H9 (cell line): ENCODE data around the gene MYO10. TPM values are rescaled to one million over a fixed set of nuclear protein-coding genes. Genes with fewer than 3 reads are reported as not detected.

Experiments used
- DNase-seq: peaks from one replicate; pipeline ENCODE4 v3.0.0-alpha.2; 2017
- H2AFZ ChIP-seq: one replicate; pipeline ENCODE4 v1.6.1; 2013; ENCODE audit warnings: mild to moderate bottlenecking, low read length, control low read depth, moderate library complexity
- H2AK5ac ChIP-seq: 2 replicates; pipeline ENCODE4 v1.6.1; 2013; ENCODE audit warnings: low read length, control low read depth, mixed read lengths; ENCODE audit not compliant: insufficient read length
- H2BK120ac ChIP-seq: one replicate; pipeline ENCODE4 v1.6.1; 2013; ENCODE audit warnings: low read depth, mild to moderate bottlenecking, low read length, control low read depth, inconsistent platforms; ENCODE audit not compliant: poor library complexity, severe bottlenecking
- H2BK12ac ChIP-seq: 2 replicates; pipeline ENCODE4 v1.6.1; 2013; ENCODE audit warnings: low read length, control low read depth, mixed read lengths, low read depth; ENCODE audit not compliant: insufficient read length
- H2BK15ac ChIP-seq: 2 replicates; pipeline ENCODE4 v1.6.1; 2013; ENCODE audit warnings: low read depth, low read length, control low read depth
- H2BK20ac ChIP-seq: one replicate; pipeline ENCODE4 v1.6.1; 2013; ENCODE audit warnings: low read depth, mild to moderate bottlenecking, low read length, control low read depth, inconsistent platforms; ENCODE audit not compliant: poor library complexity, severe bottlenecking
- H2BK5ac ChIP-seq: 2 replicates; pipeline ENCODE4 v1.6.1; 2013; ENCODE audit warnings: low read length, control low read depth, mixed read lengths; ENCODE audit not compliant: insufficient read length
- H3K14ac ChIP-seq: 2 replicates; pipeline ENCODE4 v1.6.1; 2013; ENCODE audit warnings: low read length, control low read depth; ENCODE audit not compliant: insufficient read depth
- H3K18ac ChIP-seq: 2 replicates; pipeline ENCODE4 v1.6.1; 2013; ENCODE audit warnings: low read depth, mild to moderate bottlenecking, mixed read lengths, low read length, control low read depth; ENCODE audit not compliant: insufficient read length
- H3K23ac ChIP-seq: 2 replicates; pipeline ENCODE4 v1.6.1; 2013; ENCODE audit warnings: low read length, control low read depth, mixed read lengths, low read depth; ENCODE audit not compliant: insufficient read length
- H3K23me2 ChIP-seq: 2 replicates; pipeline ENCODE4 v1.6.1; 2013; ENCODE audit warnings: low read depth, mild to moderate bottlenecking, mixed read lengths, low read length, control low read depth; ENCODE audit not compliant: insufficient read length, poor library complexity, severe bottlenecking
- H3K27ac ChIP-seq: 2 replicates; pipeline ENCODE4 v1.5.1; 2013; ENCODE audit warnings: low read length, control low read depth, mixed read lengths, low read depth; ENCODE audit not compliant: insufficient read length
- H3K27me3 ChIP-seq: 2 replicates; pipeline ENCODE4 v1.6.1; 2013; ENCODE audit warnings: low read length, control low read depth, inconsistent platforms; ENCODE audit not compliant: insufficient read depth
- H3K4ac ChIP-seq: 2 replicates; pipeline ENCODE4 v1.6.1; 2013; ENCODE audit warnings: low read depth, mild to moderate bottlenecking, control low read depth, inconsistent platforms, low read length, moderate library complexity
- H3K4me1 ChIP-seq: 2 replicates; pipeline ENCODE4 v1.6.1; 2013; ENCODE audit warnings: low read length, control low read depth, inconsistent platforms; ENCODE audit not compliant: insufficient read depth
- H3K4me2 ChIP-seq: 2 replicates; pipeline ENCODE4 v1.6.1; 2013; ENCODE audit warnings: low read length, control low read depth, mixed read lengths; ENCODE audit not compliant: insufficient read length, insufficient read depth
- H3K56ac ChIP-seq: 2 replicates; pipeline ENCODE4 v1.6.1; 2013; ENCODE audit warnings: low read depth, mild to moderate bottlenecking, mixed read lengths, low read length, control low read depth; ENCODE audit not compliant: insufficient read length
- H3K79me1 ChIP-seq: 2 replicates; pipeline ENCODE4 v1.6.1; 2013; ENCODE audit warnings: low read depth, mild to moderate bottlenecking, moderate library complexity, low read length, control low read depth, inconsistent platforms; ENCODE audit not compliant: insufficient read depth, poor library complexity, severe bottlenecking
- H3K79me2 ChIP-seq: 2 replicates; pipeline ENCODE4 v1.6.1; 2013; ENCODE audit warnings: low read length, control low read depth, inconsistent platforms; ENCODE audit not compliant: insufficient read depth
- H3K9ac ChIP-seq: 2 replicates; pipeline ENCODE4 v1.6.1; 2013; ENCODE audit warnings: low read length, control low read depth, mixed read lengths; ENCODE audit not compliant: insufficient read length; ENCODE audit errors: extremely low read depth
- H3K9me3 ChIP-seq: one replicate; pipeline ENCODE4 v1.6.1; 2013; ENCODE audit warnings: low read depth, low read length, inconsistent platforms; ENCODE audit not compliant: control insufficient read depth
- H3T11ph ChIP-seq: one replicate; pipeline ENCODE4 v1.6.1; 2013; ENCODE audit warnings: mild to moderate bottlenecking, low read length, control low read depth, inconsistent platforms
- H4K20me1 ChIP-seq: one replicate; pipeline ENCODE4 v1.6.1; 2013; ENCODE audit not compliant: control insufficient read depth, insufficient read length, insufficient read depth
- H4K5ac ChIP-seq: 2 replicates; pipeline ENCODE4 v1.6.1; 2013; ENCODE audit warnings: low read depth, mild to moderate bottlenecking, mixed read lengths, low read length, control low read depth; ENCODE audit not compliant: insufficient read length
- H4K8ac ChIP-seq: replicated peaks from 2 replicates; pipeline ENCODE4 v1.6.1; 2013; ENCODE audit warnings: low read length, control low read depth, mixed read lengths, low read depth; ENCODE audit not compliant: insufficient read length
- H4K91ac ChIP-seq: 2 replicates; pipeline ENCODE4 v1.6.1; 2013; ENCODE audit warnings: low read depth, mild to moderate bottlenecking, moderate library complexity, mixed read lengths, low read length, control low read depth; ENCODE audit not compliant: insufficient read length
- H3K27ac Mint-ChIP-seq, 3 experiments: 2 replicates in 2 of 3; 3 replicates in 1 of 3; pipeline ENCODE4 v1.8.0; 2020 to 2021; ENCODE audit warnings: mixed read lengths in 3 of 3, mild to moderate bottlenecking in 1 of 3, moderate library complexity in 1 of 3
- H3K27me3 Mint-ChIP-seq: 2 replicates; pipeline ENCODE4 v1.8.0; 2021; ENCODE audit warnings: low read depth, mild to moderate bottlenecking, moderate library complexity, mixed read lengths
- H3K36me3 Mint-ChIP-seq, 3 experiments: 2 replicates in 2 of 3; 3 replicates in 1 of 3; pipeline ENCODE4 v1.8.0; 2020 to 2021; ENCODE audit warnings: low read depth in 3 of 3, mixed read lengths in 3 of 3; ENCODE audit not compliant: insufficient read depth in 1 of 3
- H3K4me1 Mint-ChIP-seq, 2 experiments: 2 replicates each; pipeline ENCODE4 v1.8.0; 2020; ENCODE audit warnings: mixed read lengths in 2 of 2
- H3K4me3 Mint-ChIP-seq, 2 experiments: 2 replicates in 1 of 2; 3 replicates in 1 of 2; pipeline ENCODE4 v1.8.0; 2020 to 2021; ENCODE audit warnings: mild to moderate bottlenecking in 2 of 2, mixed read lengths in 2 of 2, moderate library complexity in 1 of 2
- H3K9me3 Mint-ChIP-seq, 2 experiments: 2 replicates in 1 of 2; 3 replicates in 1 of 2; pipeline ENCODE4 v1.8.0; 2020; ENCODE audit warnings: mild to moderate bottlenecking in 2 of 2, mixed read lengths in 2 of 2, moderate library complexity in 1 of 2
- CTCF ChIP-seq: fragments of 200-600 bp; sonication (generic); conservative IDR thresholded peaks from 3 replicates; pipeline ENCODE4 v1.8.0; 2021; ENCODE audit warnings: antibody characterized with exemption, mild to moderate bottlenecking
- WGBS: extraction: QIAGEN DNeasy Blood & Tissue Kit; methylation state at CpG from one replicate; pipeline ENCODE4 v1.1.7; 2013; ENCODE audit warnings: missing lambda C conversion rate, low lambda C conversion rate, mixed read lengths; ENCODE audit not compliant: insufficient read length; ENCODE audit errors: extremely low coverage; 5-methylcytosine and 5-hydroxymethylcytosine counted together
- total RNA-seq: library from RNA; stranded (reverse); gene quantifications from 2 replicates; pipeline ENCODE4 v1.2.1, GENCODE V29; 2021

Gene MYO10
- total RNA-seq, 1 experiment from 2014 or later = 127 TPM

GRCh38 chr5:16894236-16895057 is 41.6 kb downstream of the MYO10 start:
- Mint-ChIP-seq H3K4me1 (peaks cover 66 to 73% of the 10 kb centered on the region in 2 experiments), H3K27me3 (no peaks in the 10 kb centered on the region), H3K36me3 (no peaks in the 10 kb centered on the region; a peak in 1 of 7 replicates), H3K4me3 (peak overlapping the region in 1 of 2 experiments; percentile 4; a peak in 2 of 5 replicates), H3K9me3 (no peaks in the 10 kb centered on the region; a peak in 2 of 5 replicates), H3K27ac (peak overlapping the region; percentile 10 to 70 (median 35); a peak in 5 of 7 replicates)
- H3K79me2 ChIP-seq = peaks cover 4% of the 10 kb centered on the region; the same call in 1 of the 2 replicates
- peaks cover 24% of the 10 kb centered on the region; the same call in 1 of the 2 replicates for H3K4me1 ChIP-seq
- no peak overlapping the region for H2BK15ac ChIP-seq
- TF ChIP-seq CTCF = no peak
- H4K20me1 ChIP-seq = no peaks in the 10 kb centered on the region
- no peaks in the 10 kb centered on the region for H3K27me3 ChIP-seq
- H3K4ac ChIP-seq = no peak overlapping the region
- H2BK5ac ChIP-seq = no peak overlapping the region
- no peak for DNase-seq
- no peak overlapping the region for H3K23ac ChIP-seq
- no peak overlapping the region for H3K27ac ChIP-seq
- H3K56ac ChIP-seq = no peak overlapping the region
- H2BK12ac ChIP-seq = no peak overlapping the region
- H3K9ac ChIP-seq = no peak overlapping the region
- H3K18ac ChIP-seq = no peak overlapping the region
- H4K8ac ChIP-seq = no peak overlapping the region
- H3K4me2 ChIP-seq = no peak overlapping the region
- H3K9me3 ChIP-seq = no peaks in the 10 kb centered on the region
- no peak overlapping the region for H3T11ph ChIP-seq
- no peak overlapping the region for H2BK120ac ChIP-seq
- no peak overlapping the region for H2BK20ac ChIP-seq
- H2AFZ ChIP-seq = no peak overlapping the region
- no peak overlapping the region for H3K14ac ChIP-seq
- WGBS = no CpG with 5 or more reads among the region's 13 CpGs
- no peak overlapping the region for H4K5ac ChIP-seq
- no peak overlapping the region for H4K91ac ChIP-seq
- no peaks in the 10 kb centered on the region for H3K23me2 ChIP-seq
- no peaks in the 10 kb centered on the region for H3K79me1 ChIP-seq
- no peak overlapping the region for H2AK5ac ChIP-seq
